CD8-positive, alpha-beta memory T cell (primary cell): Measurements from ENCODE around the gene FMO2. TPM values are rescaled to one million over a fixed set of nuclear protein-coding genes. Genes with fewer than 3 reads are reported as not detected.

Experiments
- CTCF ChIA-PET: fragments of 350-600 bp; sonication (Branson Sonifier 250); formaldehyde crosslinking; loops from one replicate; lab custom pipeline; 2021; ENCODE audit warnings: antibody characterized with exemption; lab: Charles Lee
- POLR2A ChIA-PET: fragments of 350-600 bp; sonication (Branson Sonifier 250); formaldehyde crosslinking; loops from one replicate; lab custom pipeline; 2021; ENCODE audit warnings: antibody characterized with exemption; lab: Charles Lee
- DNase-seq, 5 donors: peaks; one replicate each; pipeline versions ENCODE4 v3.0.0 to v3.0.0-alpha.2; 2020 to 2022; ENCODE audit warnings: mixed read lengths in 1 of 5
- H3K27ac ChIP-seq: one replicate; pipeline ENCODE4 v1.7.0; 2013; ENCODE audit warnings: low read depth, mild to moderate bottlenecking, low read length, moderate library complexity
- H3K27me3 ChIP-seq: 2 replicates; pipeline ENCODE4 v1.7.0; 2013; ENCODE audit warnings: low read length, mild to moderate bottlenecking; ENCODE audit not compliant: insufficient read depth, poor library complexity, severe bottlenecking
- H3K36me3 ChIP-seq: 2 replicates; pipeline ENCODE4 v1.7.0; 2013; ENCODE audit warnings: mild to moderate bottlenecking, low read length, moderate library complexity; ENCODE audit not compliant: insufficient read depth
- H3K4me1 ChIP-seq: 2 replicates; pipeline ENCODE4 v1.7.0; 2013; ENCODE audit warnings: mild to moderate bottlenecking, low read length, moderate library complexity; ENCODE audit not compliant: insufficient read depth
- H3K4me3 ChIP-seq: 2 replicates; pipeline ENCODE4 v1.7.0; 2013; ENCODE audit warnings: mild to moderate bottlenecking, low read length
- H3K9me3 ChIP-seq: 2 replicates; pipeline ENCODE4 v1.7.0; 2013; ENCODE audit warnings: mild to moderate bottlenecking, low read length
- H3K27ac Mint-ChIP-seq, 8 donors: one replicate each; pipeline ENCODE4 v1.8.0; 2020 to 2021; ENCODE audit warnings: mixed read lengths in 8 of 8, mild to moderate bottlenecking in 6 of 8, inconsistent platforms in 3 of 8, moderate library complexity in 3 of 8
- H3K27me3 Mint-ChIP-seq, 2 donors: one replicate each; pipeline ENCODE4 v1.8.0; 2020 to 2021; ENCODE audit warnings: mixed read lengths in 2 of 2, mild to moderate bottlenecking in 1 of 2, moderate library complexity in 1 of 2
- H3K36me3 Mint-ChIP-seq, 3 donors: one replicate each; pipeline ENCODE4 v1.8.0; 2020 to 2021; ENCODE audit warnings: mixed read lengths in 3 of 3, inconsistent platforms in 1 of 3, mild to moderate bottlenecking in 1 of 3
- H3K4me1 Mint-ChIP-seq, 3 donors: one replicate each; pipeline ENCODE4 v1.8.0; 2020 to 2021; ENCODE audit warnings: mixed read lengths in 3 of 3, inconsistent platforms in 1 of 3, mild to moderate bottlenecking in 1 of 3
- H3K4me3 Mint-ChIP-seq, 7 donors: one replicate each; pipeline ENCODE4 v1.8.0; 2020 to 2021; ENCODE audit warnings: mixed read lengths in 7 of 7, mild to moderate bottlenecking in 6 of 7, moderate library complexity in 4 of 7, inconsistent platforms in 2 of 7
- H3K9me3 Mint-ChIP-seq, 5 donors: one replicate each; pipeline ENCODE4 v1.8.0; 2020 to 2022; ENCODE audit warnings: mixed read lengths in 5 of 5, mild to moderate bottlenecking in 3 of 5, moderate library complexity in 2 of 5, inconsistent platforms in 1 of 5
- polyA plus RNA-seq: library from polyadenylated mRNA; unstranded; fragments of 300-500 nt; fragmentation: Illumina TruSeq; gene quantifications from one replicate; pipeline ENCODE4 v1.2.3, GENCODE V29; 2021
- total RNA-seq, 2 experiments: library from RNA; stranded (reverse); gene quantifications; one replicate each; pipeline ENCODE4 v1.2.3, GENCODE V29; 2021

FMO2 gene
- total RNA-seq (not detected), polyA plus RNA-seq (not detected)

GRCh38 chr1:171185091-171185490 is at the start of gene FMO2:
Gene FMO2 (plus strand): TSS chr1:171185300. CDS start chr1:171185714, 414 bp downstream.
- Mint-ChIP-seq H3K4me3 (no peak within 1 kb of the TSS), H3K4me1 (no peaks in the 10 kb centered on the region), H3K9me3 (no peaks in the 10 kb centered on the region), H3K27ac (no peak within 1 kb of the TSS), H3K36me3 (no peaks in the 10 kb centered on the region), H3K27me3 (peaks cover 9 to 12% of the 10 kb centered on the region in 2 donors)
- H3K27me3 ChIP-seq: no peaks in the 10 kb centered on the region
- no peaks in the 10 kb centered on the region for H3K9me3 ChIP-seq
- no peak within 1 kb of the TSS for H3K4me3 ChIP-seq
- ChIA-PET CTCF (interaction anchor here (0.7 kb wide), 1 partner anchor 131 kb away, joined by 3 read pairs; no protein-coding TSS in a partner anchor), POLR2A (no interaction called here)
- H3K27ac ChIP-seq: no peak within 1 kb of the TSS
- no peak for DNase-seq
- no peaks in the 10 kb centered on the region for H3K4me1 ChIP-seq
- no peaks in the 10 kb centered on the region for H3K36me3 ChIP-seq

GRCh38 chr1:171137580-171137979 is 47.5 kb upstream of the FMO2 start:
- Mint-ChIP-seq H3K27me3 (peaks cover 3 to 26% of the 10 kb centered on the region in 2 donors), H3K4me1 (no peaks in the 10 kb centered on the region), H3K9me3 (peaks cover 0 to 2% (median 0%) of the 10 kb centered on the region in 5 donors), H3K27ac (no peak overlapping the region), H3K36me3 (no peaks in the 10 kb centered on the region), H3K4me3 (no peak overlapping the region)
- Histone ChIP-seq H3K36me3 (no peaks in the 10 kb centered on the region), H3K27me3 (no peaks in the 10 kb centered on the region), H3K9me3 (no peaks in the 10 kb centered on the region), H3K4me1 (no peaks in the 10 kb centered on the region), H3K4me3 (no peak overlapping the region), H3K27ac (no peak overlapping the region)
- CTCF ChIA-PET: no interaction called here
- POLR2A ChIA-PET: no interaction called here
- no peak for DNase-seq

GRCh38 chr1:171138980-171139379 is 46.1 kb upstream of the FMO2 start:
- no peak for DNase-seq
- no peaks in the 10 kb centered on the region for H3K36me3 ChIP-seq
- peaks cover 0 to 4% (median 0%) of the 10 kb centered on the region in 5 donors for H3K9me3 Mint-ChIP-seq
- H3K27me3 Mint-ChIP-seq: peaks cover 2 to 26% of the 10 kb centered on the region in 2 donors
- no peak overlapping the region for H3K27ac Mint-ChIP-seq
- H3K27ac ChIP-seq: no peak overlapping the region
- ChIA-PET POLR2A (no interaction called here), CTCF (no interaction called here)
- H3K4me1 Mint-ChIP-seq: no peaks in the 10 kb centered on the region
- no peaks in the 10 kb centered on the region for H3K36me3 Mint-ChIP-seq
- no peaks in the 10 kb centered on the region for H3K27me3 ChIP-seq
- H3K4me1 ChIP-seq: no peaks in the 10 kb centered on the region
- no peaks in the 10 kb centered on the region for H3K9me3 ChIP-seq
- no peak overlapping the region for H3K4me3 Mint-ChIP-seq
- no peak overlapping the region for H3K4me3 ChIP-seq

- DNase-seq: no peak
- Histone ChIP-seq H3K9me3 (no peaks in the 10 kb centered on the region), H3K36me3 (no peaks in the 10 kb centered on the region), H3K4me1 (no peaks in the 10 kb centered on the region), H3K27me3 (no peaks in the 10 kb centered on the region), H3K4me3 (no peak overlapping the region), H3K27ac (no peak overlapping the region)
- ChIA-PET CTCF (no interaction called here), POLR2A (no interaction called here)
- peaks cover 0 to 4% (median 0%) of the 10 kb centered on the region in 5 donors for H3K9me3 Mint-ChIP-seq
- H3K27ac Mint-ChIP-seq: no peak overlapping the region
- no peaks in the 10 kb centered on the region for H3K4me1 Mint-ChIP-seq
- no peaks in the 10 kb centered on the region for H3K36me3 Mint-ChIP-seq
- H3K27me3 Mint-ChIP-seq: peaks cover 1 to 26% of the 10 kb centered on the region in 2 donors
- no peak overlapping the region for H3K4me3 Mint-ChIP-seq
Measured at GRCh38 chr1:171139890-171140289, 45.2 kb upstream of the FMO2 start.

- Mint-ChIP-seq H3K36me3 (no peaks in the 10 kb centered on the region), H3K4me3 (no peak overlapping the region), H3K9me3 (peaks cover 0 to 4% (median 0%) of the 10 kb centered on the region in 5 donors), H3K4me1 (no peaks in the 10 kb centered on the region), H3K27ac (no peak overlapping the region), H3K27me3 (peaks cover 1 to 31% of the 10 kb centered on the region in 2 donors)
- no peak for DNase-seq
- no peak overlapping the region for H3K27ac ChIP-seq
- no peaks in the 10 kb centered on the region for H3K36me3 ChIP-seq
- no peaks in the 10 kb centered on the region for H3K27me3 ChIP-seq
- ChIA-PET CTCF (no interaction called here), POLR2A (no interaction called here)
- H3K4me1 ChIP-seq: no peaks in the 10 kb centered on the region
- H3K4me3 ChIP-seq: no peak overlapping the region
- no peaks in the 10 kb centered on the region for H3K9me3 ChIP-seq
Measured at GRCh38 chr1:171140401-171140800, 44.7 kb upstream of the FMO2 start.

- no peaks in the 10 kb centered on the region for H3K36me3 Mint-ChIP-seq
- H3K4me3 Mint-ChIP-seq: no peak overlapping the region
- no peak for DNase-seq
- POLR2A ChIA-PET: no interaction called here
- H3K27me3 Mint-ChIP-seq: peaks cover 1 to 32% of the 10 kb centered on the region in 2 donors
- peaks cover 0 to 4% (median 0%) of the 10 kb centered on the region in 5 donors for H3K9me3 Mint-ChIP-seq
- H3K27ac Mint-ChIP-seq: no peak overlapping the region
- Histone ChIP-seq H3K4me1 (no peaks in the 10 kb centered on the region), H3K27ac (no peak overlapping the region), H3K36me3 (no peaks in the 10 kb centered on the region), H3K27me3 (no peaks in the 10 kb centered on the region), H3K4me3 (no peak overlapping the region), H3K9me3 (no peaks in the 10 kb centered on the region)
- CTCF ChIA-PET: no interaction called here
- H3K4me1 Mint-ChIP-seq: no peaks in the 10 kb centered on the region
Measured at GRCh38 chr1:171140956-171141687, 44.0 kb upstream of the FMO2 start.

- Mint-ChIP-seq H3K36me3 (no peaks in the 10 kb centered on the region), H3K27ac (no peak overlapping the region), H3K4me3 (no peak overlapping the region), H3K27me3 (peaks cover 1 to 27% of the 10 kb centered on the region in 2 donors), H3K9me3 (peaks cover 0 to 4% (median 0%) of the 10 kb centered on the region in 5 donors), H3K4me1 (no peaks in the 10 kb centered on the region)
- CTCF ChIA-PET: no interaction called here
- POLR2A ChIA-PET: no interaction called here
- H3K36me3 ChIP-seq: no peaks in the 10 kb centered on the region
- no peaks in the 10 kb centered on the region for H3K9me3 ChIP-seq
- no peak for DNase-seq
- H3K4me1 ChIP-seq: no peaks in the 10 kb centered on the region
- no peak overlapping the region for H3K27ac ChIP-seq
- H3K27me3 ChIP-seq: no peaks in the 10 kb centered on the region
- H3K4me3 ChIP-seq: no peak overlapping the region
Measured at GRCh38 chr1:171141688-171142415, 43.2 kb upstream of the FMO2 start.
